Parathyroid adenoma (tissue), 2 donors: ENCODE measurements around the gene RUNX2.

Experiments used
- H2AFZ ChIP-seq: fragments of 300-600 bp; sonication (generic); one replicate; pipeline ENCODE4 v1.7.0; 2017; ENCODE audit warnings: antibody characterized with exemption, mild to moderate bottlenecking
- H3K27ac ChIP-seq: fragments of 300-600 bp; sonication (generic); one replicate; pipeline ENCODE4 v1.7.0; 2017
- H3K27me3 ChIP-seq: fragments of 300-600 bp; sonication (generic); one replicate; pipeline ENCODE4 v1.7.0; 2017; ENCODE audit warnings: low read length; ENCODE audit not compliant: control insufficient read depth, insufficient read depth
- H3K36me3 ChIP-seq: fragments of 300-600 bp; sonication (generic); one replicate; pipeline ENCODE4 v1.7.0; 2017; ENCODE audit warnings: low read length; ENCODE audit not compliant: control insufficient read depth, insufficient read depth
- H3K4me1 ChIP-seq: fragments of 300-600 bp; sonication (generic); one replicate; pipeline ENCODE4 v1.7.0; 2017; ENCODE audit warnings: control low read depth
- H3K4me2 ChIP-seq: fragments of 300-600 bp; sonication (generic); one replicate; pipeline ENCODE4 v1.7.0; 2017; ENCODE audit warnings: low read length
- H3K4me3 ChIP-seq: fragments of 300-600 bp; sonication (generic); one replicate; pipeline ENCODE4 v1.7.0; 2017; ENCODE audit warnings: low read depth, low read length
- H3K79me2 ChIP-seq: fragments of 300-600 bp; sonication (generic); one replicate; pipeline ENCODE4 v1.7.0; 2017; ENCODE audit warnings: control low read depth
- H3K9ac ChIP-seq: fragments of 300-600 bp; sonication (generic); one replicate; pipeline ENCODE4 v1.7.0; 2017; ENCODE audit warnings: mild to moderate bottlenecking
- H3K9me3 ChIP-seq: fragments of 300-600 bp; sonication (generic); one replicate; pipeline ENCODE4 v1.7.0; 2017; ENCODE audit warnings: low read length; ENCODE audit not compliant: control insufficient read depth
- TF ChIP-seq, protein P1 (sequence below): fragments of 300-600 bp; sonication (generic); IDR thresholded peaks from one replicate; pipeline ENCODE4 v1.7.0; 2017; ENCODE audit warnings: antibody characterized with exemption, mild to moderate bottlenecking
- donor health status: primary hyperparathyroidism.

The RUNX2 gene

DNA sequence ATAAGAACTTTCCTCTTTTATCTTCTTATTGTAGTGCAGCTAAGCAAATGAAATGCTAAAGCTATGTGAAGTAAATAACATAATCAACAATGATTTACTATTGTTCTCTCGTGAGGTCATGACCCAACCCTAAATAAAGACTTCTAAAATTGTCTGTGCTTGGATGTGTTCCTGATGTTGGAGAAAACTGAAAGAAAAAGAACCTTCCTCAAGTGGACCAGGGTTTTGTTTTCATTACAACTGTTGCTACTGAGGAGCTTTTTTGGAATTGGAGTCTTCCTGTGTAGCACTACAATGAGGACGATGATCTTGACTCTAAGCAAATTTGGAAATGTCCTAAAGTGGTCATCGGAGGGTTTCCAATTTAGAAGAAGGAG is 109.3 kb downstream of the RUNX2 start:
- Histone ChIP-seq H3K27ac (no peak overlapping the region), H3K4me3 (no peak overlapping the region), H3K4me2 (no peak overlapping the region), H3K36me3 (no peaks in the 10 kb centered on the region), H3K79me2 (no peaks in the 10 kb centered on the region), H3K9me3 (no peaks in the 10 kb centered on the region), H3K27me3 (no peaks in the 10 kb centered on the region), H3K9ac (no peak overlapping the region), H2AFZ (no peak overlapping the region), H3K4me1 (no peaks in the 10 kb centered on the region)
- TF ChIP-seq, protein P1, sequence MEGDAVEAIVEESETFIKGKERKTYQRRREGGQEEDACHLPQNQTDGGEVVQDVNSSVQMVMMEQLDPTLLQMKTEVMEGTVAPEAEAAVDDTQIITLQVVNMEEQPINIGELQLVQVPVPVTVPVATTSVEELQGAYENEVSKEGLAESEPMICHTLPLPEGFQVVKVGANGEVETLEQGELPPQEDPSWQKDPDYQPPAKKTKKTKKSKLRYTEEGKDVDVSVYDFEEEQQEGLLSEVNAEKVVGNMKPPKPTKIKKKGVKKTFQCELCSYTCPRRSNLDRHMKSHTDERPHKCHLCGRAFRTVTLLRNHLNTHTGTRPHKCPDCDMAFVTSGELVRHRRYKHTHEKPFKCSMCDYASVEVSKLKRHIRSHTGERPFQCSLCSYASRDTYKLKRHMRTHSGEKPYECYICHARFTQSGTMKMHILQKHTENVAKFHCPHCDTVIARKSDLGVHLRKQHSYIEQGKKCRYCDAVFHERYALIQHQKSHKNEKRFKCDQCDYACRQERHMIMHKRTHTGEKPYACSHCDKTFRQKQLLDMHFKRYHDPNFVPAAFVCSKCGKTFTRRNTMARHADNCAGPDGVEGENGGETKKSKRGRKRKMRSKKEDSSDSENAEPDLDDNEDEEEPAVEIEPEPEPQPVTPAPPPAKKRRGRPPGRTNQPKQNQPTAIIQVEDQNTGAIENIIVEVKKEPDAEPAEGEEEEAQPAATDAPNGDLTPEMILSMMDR: no peak

DNA sequence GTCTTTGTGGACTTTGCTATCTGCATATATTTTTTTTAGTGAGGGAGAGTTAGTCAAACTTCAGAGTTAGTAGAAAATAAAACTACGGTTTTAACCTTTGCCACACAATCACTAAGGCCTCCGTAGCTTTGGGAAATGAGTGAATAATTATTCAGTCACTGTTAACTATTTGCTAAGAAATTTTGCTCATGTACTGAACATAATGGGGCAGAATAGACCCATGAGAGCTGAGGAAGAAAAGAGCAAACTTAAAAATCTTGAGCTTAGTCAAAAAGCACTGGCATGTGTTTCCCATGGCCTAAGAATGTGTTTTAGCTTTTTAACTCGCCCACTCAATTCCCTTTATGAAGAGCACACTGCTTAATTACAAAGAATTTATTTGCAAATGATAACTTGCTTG is 110.0 kb downstream of the RUNX2 start:
- Histone ChIP-seq H3K27me3 (no peaks in the 10 kb centered on the region), H3K79me2 (no peaks in the 10 kb centered on the region), H3K4me3 (no peak overlapping the region), H2AFZ (no peak overlapping the region), H3K4me1 (no peaks in the 10 kb centered on the region), H3K36me3 (no peaks in the 10 kb centered on the region), H3K9ac (no peak overlapping the region), H3K9me3 (no peaks in the 10 kb centered on the region), H3K27ac (no peak overlapping the region), H3K4me2 (no peak overlapping the region)
- TF ChIP-seq, protein P1: no peak

DNA sequence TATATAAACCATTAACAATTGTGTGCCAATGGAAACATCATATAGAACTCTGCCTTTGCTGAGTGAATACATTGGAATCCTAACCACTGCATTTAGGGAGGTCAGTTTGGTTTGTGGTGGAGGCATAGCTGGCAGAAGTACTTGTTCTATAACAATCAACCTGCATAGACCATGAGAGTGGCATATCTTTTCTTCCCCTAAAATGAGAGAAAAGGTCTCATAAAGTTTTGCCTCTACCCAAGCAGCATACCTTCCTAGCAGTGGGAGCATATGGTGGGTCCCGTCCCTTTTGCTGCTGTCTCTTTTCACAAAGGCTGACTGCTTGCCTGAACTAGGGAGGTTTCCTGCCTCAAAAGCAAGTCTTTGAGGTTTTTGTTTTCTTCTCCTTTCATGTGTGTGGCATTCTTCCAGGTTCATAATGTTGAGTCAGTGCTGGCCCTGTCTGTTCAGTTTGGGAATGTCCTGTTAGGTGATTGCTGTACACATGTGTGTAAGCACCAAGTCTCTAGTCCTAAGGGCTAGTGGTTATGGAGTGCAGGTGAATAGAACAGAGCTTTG is 110.8 kb downstream of the RUNX2 start:
- Histone ChIP-seq H3K27ac (no peak overlapping the region), H3K9ac (no peak overlapping the region), H3K27me3 (no peaks in the 10 kb centered on the region), H3K4me1 (no peaks in the 10 kb centered on the region), H3K36me3 (no peaks in the 10 kb centered on the region), H3K79me2 (no peaks in the 10 kb centered on the region), H3K4me3 (no peak overlapping the region), H3K9me3 (no peaks in the 10 kb centered on the region), H2AFZ (no peak overlapping the region), H3K4me2 (no peak overlapping the region)
- TF ChIP-seq, protein P1: no peak

DNA sequence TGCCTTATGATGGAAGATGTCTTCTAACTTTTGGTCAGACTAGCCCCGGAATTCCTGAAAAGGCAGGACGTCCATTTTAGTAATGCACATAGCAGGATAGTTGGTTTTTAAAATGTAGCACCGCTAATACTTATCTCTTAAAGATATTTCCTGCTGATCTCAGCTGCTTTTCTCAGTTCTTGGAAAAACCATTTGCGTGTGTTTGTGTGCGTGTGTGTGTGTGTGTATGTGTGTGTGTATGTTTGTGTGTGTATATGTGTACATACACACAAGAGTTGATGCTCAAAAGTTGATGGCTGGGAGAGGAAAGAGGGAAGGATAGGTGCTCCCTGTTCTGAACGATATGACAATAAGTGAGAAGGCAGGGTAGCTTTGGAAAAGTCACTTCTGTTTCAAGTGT is 111.3 kb downstream of the RUNX2 start:
- no peak overlapping the region for H3K9ac ChIP-seq
- H2AFZ ChIP-seq: no peak overlapping the region
- no peaks in the 10 kb centered on the region for H3K79me2 ChIP-seq
- H3K27me3 ChIP-seq: no peaks in the 10 kb centered on the region
- H3K36me3 ChIP-seq: no peaks in the 10 kb centered on the region
- H3K9me3 ChIP-seq: no peaks in the 10 kb centered on the region
- no peak overlapping the region for H3K27ac ChIP-seq
- H3K4me2 ChIP-seq: no peak overlapping the region
- H3K4me3 ChIP-seq: no peak overlapping the region
- H3K4me1 ChIP-seq: no peaks in the 10 kb centered on the region
- TF ChIP-seq, protein P1: no peak

DNA sequence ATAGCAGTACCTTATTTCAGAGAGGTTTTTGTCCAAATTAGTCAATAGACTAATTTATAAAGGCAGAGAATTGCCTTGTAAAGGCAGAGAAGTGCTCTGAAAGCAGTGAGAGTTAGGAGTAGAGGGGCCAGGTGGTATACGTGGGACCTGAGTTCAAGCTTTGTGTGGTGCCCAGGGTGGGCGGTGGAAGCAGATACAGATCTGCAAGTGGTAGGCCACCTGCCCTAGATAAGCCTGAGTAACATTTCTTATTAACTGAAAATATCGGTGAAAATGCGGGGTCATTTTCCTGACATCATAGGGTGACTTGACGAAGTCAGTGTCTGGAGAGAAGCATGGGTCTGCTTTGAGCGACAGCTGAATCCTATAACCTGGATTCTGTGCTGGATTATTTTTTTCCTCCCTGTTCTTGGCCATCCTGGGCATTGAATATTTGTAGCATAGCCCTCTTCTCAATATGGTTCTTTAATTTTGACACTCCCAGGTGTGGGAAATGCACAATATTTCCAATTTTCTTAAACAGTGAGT is 111.8 kb downstream of the RUNX2 start:
- Histone ChIP-seq H3K9ac (no peak overlapping the region), H2AFZ (no peak overlapping the region), H3K27ac (no peak overlapping the region), H3K4me1 (no peaks in the 10 kb centered on the region), H3K27me3 (no peaks in the 10 kb centered on the region), H3K79me2 (no peaks in the 10 kb centered on the region), H3K9me3 (no peaks in the 10 kb centered on the region), H3K4me3 (no peak overlapping the region), H3K4me2 (no peak overlapping the region), H3K36me3 (no peaks in the 10 kb centered on the region)
- TF ChIP-seq, protein P1: no peak
